NCI-H1417 treated with DMSO at 0.1 percent for 48 hours (cell line): Measurements from ENCODE around the gene CIRBP.

ENCODE experiments used
- DNase-seq: peaks from one replicate; lab custom pipeline; 2025; lab: John Stamatoyannopoulos, UW

CIRBP gene

DNA sequence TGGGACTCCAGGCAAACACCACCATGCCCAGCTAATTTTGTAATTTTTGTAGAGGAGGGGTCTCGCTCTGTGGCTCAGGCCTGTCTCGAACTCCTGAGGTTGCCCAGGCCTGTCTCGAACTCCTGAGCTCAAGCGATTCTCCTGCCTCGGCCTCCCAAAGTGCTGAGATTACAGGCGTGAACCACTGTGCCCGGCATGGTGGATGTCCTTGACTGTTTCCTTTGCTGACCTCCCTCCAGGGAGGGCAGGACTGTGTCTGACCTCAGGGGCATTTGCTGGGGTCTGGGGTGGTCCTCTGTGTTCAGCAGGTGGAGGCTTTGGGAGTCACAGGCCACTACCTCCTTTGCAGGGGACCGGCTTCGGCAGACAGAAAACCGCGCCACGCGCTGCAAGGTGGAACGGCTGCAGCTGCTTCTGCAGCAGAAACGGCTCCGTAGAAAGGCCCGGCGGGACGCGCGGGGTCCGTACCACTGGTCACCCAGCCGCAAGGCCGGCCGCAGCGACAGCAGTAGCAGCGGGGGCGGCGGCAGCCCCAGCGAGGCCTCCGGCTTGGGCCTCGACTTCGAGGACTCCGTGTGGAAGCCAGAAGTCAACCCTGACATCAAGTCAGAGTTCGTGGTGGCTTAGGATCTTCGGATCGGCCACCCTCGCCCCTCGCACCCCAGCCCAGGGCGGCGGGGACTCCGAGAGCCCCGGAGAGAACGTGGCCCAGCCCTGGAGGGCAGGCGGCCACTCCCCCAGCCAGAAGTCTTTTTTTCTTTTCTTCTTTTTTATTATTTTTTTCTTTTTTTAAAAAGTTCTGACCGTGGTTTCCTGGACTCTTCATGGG, 12.3 kb upstream of the CIRBP start:
- no peak for DNase-seq

DNA sequence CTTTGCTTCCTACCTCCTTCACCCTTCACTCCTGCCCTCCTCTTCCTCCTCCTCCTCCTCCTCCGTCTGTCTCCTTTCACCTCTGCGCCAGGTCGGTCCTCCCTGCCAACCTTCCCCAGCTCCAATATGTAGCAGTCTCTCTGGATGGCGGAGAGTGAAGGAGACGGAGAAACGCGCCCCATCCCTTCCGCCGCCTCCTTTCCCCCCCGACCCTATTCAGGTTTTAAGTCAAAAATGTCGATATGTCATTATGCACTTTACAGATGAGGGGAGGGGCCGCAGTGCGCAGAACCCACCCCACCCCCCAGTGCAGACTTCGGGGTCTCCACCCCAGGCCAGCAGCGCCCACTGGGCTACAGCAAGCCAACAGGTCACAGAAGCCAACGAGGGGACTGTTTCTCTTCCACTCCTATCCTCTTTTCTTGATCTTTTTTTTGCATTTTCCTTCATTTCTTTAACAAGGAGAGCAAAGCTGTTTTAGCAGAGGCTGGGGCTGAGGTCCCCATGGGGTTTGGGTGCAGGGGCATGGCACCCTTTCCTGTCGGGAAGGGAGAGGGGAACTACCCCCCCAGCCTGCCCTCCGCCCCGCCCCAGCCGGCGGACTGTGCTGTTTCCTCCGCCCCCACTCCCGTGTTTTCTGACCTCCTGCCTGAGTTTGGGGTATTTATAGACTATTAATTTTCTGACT, 11.5 kb upstream of the CIRBP start:
- no peak for DNase-seq

DNA sequence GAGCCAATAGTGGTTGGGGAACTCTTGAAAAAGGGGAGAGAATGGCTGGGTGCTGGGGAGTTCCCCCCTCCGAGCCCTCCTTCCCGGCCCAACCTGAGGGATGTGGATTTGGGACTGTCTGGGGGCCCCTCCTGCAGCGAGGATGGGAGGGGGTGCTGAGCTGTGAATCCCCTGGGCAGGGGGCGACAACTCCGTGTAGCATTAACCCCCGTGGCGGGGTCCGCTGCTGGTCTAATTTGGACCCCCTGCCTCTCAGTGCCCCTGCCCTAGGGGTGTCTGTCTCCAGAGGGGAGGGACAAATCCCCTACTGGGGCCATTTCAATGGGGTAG, 11.0 kb upstream of the CIRBP start:
- DNase-seq, result no peak

DNA sequence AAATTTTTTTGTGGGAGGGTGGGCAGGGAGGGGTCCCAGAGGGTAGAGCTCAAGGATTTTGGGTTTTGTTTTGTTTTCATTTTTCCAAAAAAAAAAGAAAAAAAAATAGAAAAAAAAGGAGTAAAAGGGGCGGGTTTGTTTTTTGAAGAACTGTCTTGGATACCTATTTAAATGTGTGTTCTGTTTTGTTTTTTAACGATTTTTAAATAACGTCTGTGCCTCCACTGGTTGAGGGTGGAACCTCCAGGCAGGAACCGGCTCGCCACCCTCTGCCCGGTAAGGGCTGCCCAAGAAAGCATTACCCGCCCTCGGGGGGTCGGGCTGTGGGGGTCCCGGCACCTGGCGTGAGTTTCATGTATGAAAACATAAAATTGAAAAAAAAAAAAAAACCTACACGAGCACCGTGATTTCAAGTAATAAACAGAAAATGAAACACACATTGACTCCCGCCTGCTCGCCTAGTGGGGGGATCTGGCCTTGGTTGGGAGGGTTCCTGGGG, 10.4 kb upstream of the CIRBP start:
- DNase-seq, result no peak

DNA sequence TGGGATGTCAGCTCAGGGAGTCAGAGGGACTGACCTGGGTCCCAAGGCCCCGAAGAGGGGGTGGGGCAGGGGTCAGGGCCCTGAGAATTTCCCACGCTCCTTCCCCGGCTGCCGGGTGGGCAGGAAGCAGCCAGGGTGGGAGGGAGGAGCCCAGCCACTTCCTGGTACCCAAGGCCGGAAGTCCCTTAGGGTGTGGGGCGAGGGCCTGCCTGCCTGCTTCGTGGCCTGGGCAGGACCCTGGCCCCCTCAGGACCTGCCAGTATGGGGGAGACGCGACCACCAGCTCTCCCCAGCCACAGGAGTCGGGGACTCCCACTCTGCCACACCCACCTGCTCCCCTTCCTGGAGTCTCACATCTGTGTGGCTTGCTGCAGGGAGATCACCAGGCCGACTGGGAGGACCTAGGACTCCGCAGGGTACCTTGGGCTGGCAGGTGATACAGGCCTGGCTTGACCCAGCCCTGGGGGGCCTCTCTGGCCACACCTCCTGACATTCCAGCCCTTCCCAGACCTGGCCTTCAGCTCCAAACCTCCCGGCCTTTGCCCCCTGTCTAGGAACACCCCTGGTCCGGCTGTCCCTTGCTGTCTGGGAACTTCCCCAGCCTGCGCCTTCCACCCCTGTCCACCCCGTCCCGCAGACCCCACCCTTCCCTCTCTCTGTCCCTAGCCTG, 9.8 kb upstream of the CIRBP start:
- DNase-seq, result no peak

DNA sequence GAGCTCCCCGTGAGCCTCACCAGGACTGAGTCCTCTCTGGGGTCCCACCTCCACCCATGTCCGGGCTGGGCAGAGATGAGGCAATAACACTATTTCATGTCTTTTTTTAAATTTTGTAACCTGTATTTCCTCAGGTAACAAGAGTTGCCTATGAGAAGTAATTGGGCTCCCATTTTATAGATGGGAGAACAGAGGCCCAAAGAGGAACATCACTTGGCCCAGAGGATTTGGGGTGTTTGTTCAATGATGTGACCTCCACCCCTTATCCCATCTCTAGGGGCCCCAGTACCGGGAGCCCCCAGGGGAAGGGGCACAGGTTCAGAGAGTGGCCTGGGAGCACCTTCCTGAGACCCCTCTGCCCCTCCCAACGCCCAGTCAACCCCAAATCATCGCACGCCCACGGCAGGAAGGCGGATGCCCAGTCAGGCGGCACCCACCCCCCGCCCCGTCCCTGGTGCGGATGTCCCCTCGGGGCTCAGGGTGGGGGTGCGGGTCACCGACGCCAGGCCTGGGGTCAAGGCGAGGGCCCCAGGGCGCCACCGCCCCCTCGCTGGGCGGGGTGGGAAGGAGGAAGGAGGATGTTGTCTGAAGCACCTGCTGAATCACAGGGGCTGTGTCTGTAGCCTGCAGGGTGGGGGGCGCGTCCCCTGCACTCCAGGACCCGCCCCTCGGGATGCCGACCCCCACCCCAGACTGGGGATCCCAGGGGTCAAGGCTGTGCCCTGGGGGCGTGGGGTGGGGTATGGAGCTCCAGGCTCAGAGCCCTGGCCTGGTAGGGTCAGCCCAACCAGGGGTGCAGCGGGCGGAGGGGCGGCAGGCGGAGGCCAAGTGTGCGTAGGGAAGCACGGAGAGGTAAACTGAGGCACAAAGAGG, 9.0 kb upstream of the CIRBP start:
- no peak for DNase-seq

DNA sequence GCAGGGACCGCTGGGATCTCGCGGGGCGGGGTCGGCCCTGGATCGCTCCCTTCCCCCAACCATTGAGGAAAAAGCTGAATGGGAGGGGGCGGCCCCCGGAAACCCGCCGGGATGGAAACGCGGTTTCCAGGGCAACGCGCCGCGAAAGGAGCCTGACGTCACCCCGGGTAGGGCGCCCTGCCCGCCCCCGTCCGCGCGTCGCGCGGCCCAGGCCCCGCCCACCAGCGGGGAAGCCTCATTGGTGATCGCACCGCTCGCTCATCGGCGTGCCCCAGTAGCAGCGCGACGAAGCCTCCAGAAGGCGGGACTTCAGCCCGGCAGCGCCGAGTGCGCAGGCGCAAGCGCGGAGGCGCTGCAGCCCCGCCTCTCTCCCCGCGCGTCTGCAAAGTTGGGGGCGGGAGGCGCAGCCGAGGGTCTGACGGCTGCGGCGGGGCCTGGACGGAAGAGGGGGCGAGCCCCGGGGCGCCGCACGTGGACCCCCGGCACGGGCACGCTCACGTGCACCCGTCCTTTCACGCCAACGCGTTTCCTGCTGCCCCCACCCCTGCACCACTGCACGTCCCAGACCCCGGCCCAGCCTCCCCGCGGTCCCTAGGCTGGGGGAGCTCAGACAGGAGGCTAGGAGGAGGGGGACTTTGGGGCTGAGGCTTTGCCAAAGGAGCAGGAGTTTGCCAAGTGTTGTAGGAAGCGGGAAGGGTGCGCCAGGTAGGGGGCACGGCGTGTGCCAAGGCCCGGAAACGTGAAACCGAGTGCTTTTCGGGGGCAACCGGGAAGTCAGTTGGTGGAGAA, 8.2 kb upstream of the CIRBP start:
- DNase-seq, result peak; percentile 74

DNA sequence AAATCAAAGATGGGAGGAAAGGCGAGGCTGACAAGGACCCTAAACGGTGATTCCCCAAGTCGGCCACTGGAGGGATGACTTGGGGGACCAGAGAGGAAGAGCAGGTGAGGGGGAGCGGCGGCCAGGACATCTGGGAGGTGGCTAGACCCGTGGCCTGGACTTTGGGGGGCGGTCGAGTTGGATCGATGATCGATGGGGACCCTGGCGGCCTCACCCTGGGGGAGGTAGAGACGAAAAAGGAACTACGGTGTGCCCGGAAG, 7.7 kb upstream of the CIRBP start:
- DNase-seq, result no peak

DNA sequence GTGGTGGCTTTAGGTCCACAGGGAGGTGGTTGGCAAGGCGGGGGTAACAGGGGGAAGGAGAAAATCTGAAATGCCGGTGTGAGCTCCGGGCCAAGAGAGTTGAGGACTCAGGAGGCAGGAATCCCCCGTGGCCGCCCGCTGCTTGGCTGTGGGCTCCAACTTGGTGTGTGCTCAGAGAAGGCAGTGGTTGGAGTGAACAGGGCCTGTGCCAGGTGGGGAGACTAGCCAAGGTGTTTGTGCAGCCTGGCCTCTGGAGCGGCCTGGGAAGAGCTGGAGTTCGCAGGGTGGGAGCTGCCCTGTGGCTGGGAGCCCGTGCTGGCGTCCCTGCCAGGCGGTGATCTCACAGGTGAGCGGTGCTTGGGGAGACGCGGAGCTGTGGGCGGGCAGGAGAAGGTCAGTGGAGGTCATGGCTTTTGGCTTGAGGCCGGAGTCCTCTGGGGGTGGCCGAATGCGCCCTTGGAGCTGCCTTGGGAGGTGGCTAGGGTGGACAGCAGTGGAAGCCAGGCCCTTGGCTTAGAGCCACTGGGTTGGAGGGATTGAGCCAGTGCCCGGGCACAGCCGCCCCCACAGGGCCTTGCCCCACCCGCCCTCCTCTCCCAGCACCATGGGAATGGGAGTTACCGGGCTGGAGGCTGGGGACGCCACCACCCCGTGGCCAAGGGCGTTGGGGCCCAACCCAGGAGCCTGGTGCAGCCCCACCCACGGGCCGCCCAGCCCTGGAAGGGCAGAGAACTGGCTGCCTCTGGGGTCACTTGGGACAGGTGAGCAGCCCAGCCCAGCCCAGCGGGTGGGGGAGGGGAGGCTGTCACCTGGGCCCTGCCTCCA, 7.1 kb upstream of the CIRBP start:
- no peak for DNase-seq

DNA sequence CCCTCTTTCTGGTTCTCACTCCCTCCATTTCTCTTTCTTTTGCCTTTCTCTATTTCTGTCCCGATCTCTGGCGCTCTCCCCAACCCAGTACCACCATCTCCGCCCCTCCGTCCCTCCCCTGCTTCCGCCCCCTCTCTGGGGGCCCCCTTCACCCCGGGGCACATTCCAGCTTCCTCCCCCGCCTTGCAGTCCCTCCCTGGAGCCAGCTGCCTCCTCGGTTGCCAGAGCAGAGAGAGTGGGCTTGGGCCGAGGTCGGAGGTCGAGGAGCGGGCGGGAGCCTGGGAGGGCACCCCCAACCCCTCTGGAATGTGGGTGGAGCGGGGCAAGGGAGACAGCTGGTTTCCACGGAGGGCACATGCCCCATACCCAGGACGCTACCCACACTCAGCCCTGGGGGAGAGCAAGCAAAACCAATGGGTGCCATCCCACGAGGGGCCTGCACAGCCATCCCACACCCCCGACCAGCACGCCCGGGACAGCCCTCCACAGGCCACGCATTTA, 6.5 kb upstream of the CIRBP start:
- no peak for DNase-seq

DNA sequence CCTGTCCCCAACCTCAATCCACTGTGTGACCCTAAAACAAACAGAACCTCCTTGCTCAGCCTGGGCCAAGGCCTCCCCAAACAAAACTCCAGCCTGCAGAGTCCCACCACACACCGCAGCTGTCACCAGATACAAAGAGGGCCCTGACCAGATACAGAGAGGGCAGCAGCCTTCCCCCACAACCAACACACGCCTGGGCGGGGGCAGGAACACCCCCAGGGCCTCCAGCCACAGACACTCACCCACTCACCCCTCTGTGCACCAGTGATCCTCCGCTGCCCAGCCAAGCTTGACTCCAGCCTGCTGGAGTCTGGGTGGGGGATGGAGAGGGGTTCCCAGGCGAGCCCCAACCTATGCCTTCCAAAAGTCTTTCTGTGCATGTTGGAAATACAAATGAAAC, 5.9 kb upstream of the CIRBP start:
- no peak for DNase-seq

DNA sequence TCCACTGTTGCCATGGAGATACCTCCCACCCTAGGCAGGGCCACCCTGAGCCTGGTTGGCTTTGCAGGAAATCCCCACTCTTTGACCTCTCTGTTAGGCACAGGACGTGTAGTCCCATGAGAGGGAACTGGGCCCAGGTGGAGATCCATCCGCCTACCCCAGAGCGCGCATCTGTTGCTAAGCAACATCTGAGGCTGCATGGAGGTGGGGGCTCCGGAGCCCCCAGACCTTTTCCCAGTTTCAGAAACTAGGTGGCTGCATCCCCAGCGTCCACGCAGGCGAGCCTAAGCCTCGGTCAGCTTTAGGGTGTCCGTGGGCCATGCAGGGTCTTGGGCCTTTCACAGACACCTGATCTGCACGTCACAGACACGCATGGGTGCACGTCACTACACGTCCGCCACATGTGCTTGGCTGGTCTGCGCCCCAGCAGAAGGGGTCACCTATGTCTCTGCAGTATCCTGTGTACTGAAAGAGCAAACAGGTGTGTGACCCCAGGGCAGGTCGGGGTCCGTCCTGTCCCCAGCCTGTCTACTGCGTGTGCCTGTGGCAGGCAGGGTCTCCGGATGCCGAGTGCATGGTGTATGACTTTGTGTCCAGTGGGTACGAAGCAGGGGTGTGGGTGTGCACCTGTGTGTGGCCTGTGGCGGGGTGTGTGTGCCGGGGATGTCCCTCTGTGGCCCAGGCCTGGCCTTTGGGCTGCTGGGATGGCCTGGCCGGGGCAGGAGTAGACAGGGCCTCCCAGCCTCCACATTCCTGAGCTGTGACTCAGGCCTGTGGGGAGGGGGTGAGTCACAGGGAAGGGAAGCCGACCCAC, 4.1 kb upstream of the CIRBP start:
- no peak for DNase-seq

DNA sequence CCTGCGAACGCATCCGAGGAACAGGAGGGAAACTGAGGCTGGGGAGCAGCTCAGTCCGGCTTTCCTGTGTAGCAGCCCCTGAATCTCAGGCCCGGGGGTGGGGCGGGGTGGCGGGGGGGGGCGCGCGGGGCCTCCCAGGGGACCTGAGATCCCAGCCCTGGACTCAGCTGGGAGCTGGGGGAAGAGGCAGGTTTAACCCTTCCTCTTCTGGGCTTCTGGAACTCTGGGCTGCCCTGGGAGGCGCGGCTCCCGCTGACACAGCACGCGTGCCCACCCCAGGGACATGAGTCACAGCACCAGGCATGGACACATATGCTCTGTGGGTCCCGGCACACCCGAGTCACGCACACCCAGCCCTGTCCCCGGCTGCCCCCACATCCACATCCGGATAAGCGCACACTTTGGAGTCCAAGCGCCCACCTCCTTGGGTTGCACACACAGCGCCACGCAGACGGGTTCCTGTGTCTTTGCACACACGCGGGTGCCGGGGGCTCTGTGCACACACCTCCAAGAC, 3.5 kb upstream of the CIRBP start:
- no peak for DNase-seq

DNA sequence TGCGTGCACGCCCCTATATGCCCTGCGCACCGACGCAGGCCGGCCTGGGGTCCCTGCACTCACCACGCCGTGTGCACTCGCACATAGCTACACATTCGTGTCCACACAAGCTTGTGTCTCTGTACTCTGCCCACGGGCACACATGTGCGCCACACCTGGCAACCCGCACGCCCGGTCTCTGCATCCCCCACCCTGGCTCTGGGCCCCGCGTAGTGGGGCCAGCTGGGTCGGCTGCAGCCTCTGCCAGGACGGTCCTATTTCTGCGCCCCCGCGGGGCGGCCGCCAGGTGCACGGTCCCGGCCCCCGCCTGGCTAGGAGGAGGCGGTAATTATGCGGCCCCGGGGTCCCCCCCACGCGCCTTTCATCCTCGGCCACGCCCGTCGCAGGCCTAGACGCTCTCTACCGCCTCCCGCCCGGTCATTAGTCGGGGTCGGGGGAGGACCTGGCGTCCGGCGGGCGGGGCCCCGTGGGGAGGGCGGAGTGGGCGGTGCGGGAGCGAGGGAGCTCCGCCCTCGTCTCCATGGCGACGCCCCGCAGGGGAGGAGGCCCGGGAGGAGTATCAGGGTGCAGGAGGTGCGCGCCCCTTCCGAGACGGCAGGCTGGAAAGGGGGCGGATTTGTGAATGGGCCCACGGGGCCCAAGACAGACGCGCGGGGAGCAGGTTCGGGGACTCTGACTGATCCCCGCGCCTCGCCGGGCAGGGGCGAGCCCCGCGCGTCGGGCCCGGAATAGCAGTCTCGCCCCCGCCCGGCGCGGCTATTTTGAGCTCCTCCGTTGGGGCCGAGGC, 2.8 kb upstream of the CIRBP start:
- peak; percentile 73 for DNase-seq

DNA sequence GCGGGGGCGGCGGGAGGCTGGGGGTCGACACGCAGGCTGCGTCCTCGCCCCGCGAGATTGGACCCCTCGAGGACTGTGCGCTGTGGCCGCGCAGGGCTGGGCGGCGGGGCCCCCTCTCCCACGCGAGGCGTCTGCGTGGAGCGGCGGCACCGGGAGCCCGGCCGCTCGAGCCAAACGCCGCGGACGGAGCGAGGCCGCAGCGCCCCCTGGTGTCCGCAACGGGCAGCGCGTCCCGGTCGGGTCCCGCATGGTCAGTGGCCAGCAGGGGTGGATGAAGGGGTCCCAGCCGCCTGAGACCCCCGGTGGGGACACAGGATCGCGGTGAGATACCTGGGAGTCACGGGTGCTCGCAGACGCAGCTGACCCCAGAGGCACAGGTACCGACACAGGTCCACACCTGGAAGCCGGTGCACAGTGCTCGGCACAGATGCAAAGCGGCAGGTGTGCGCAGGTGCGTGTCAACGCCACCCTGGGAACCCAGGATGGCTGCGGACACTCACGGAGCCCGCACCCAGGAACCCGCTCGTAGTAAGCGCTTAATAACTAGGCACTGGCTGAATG, 2.1 kb upstream of the CIRBP start:
- no peak for DNase-seq

DNA sequence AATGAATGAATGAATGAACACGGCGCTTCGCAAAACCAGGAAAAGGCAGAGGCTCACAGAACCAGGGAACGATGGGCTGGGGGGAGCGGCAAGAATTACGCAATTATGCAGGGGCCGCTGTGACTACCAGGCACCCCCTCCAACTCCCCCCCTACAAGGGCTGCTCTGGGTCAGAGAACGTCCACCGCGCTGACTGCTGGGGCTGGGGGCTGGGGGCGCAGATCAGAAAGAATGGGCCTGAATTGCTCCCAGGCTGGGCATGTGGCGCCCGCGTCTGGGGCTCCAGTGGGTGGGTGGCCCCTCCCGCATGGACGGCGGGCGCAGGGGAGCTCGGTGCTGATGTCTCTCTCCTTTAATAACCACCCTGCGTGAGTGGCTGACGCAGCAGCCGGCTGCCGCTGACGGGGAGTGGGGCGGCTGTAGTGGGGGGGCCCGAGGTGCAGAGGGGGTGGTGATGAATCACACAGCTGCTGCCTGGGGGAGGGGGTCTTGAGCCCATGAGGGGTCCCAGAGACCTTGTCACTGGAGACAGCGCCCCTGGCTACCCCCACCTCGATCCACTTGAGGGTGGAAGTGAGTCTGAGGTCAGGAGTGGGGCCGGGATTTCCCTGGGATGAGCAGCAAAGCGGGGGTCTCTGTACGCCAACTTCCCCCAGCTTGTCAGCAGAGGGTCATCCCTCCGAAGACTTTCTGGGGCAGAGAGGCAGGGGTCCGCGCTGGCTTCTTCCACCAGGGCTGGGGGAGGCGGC, 1.5 kb upstream of the CIRBP start:
- no peak for DNase-seq

DNA sequence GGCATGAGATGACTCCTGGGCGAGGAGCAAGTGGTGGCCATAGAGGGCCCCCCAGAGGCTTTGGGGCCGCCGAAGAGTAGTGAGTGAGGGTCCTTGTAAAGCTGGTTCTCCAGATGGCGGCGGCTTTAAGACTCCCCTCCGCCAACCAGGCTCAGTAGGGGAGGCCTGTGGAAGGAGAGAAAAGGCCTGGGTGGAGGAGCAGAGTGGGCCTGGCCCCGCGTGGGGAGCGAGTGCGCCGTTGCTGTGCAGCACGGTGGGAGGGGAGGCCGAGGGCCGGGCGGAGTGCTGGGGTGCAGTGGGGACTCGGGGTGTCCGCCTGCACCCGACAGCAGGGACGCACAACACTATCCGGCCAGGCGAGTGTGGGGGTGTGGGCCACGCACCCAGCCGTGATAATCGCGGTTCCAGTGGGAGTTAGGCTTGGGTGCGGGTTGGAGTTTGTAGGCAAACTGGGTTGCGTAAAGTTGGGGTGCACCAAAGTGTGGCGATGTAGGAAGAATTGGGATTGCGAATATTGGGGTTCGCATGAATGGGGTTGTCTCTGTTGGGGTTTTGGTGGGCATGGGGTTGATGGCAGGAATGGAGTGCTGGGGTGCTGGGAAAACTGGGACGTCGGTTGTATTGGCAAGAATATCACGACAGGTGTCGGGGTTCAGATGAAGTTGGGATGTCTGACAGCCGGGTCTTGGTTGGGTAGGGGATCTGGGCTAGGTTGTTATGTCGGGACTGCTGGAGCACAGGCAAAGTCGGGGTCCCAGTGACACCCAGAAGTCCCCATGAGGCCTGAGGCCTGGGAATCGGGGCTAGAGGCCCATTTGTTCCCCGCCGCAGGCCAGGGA, 687 bp upstream of the CIRBP start:
- DNase-seq, result no peak
